ENCODE data around the gene ABHD2.
"Not testable (repeated sequence)": the region's sequence is repeated elsewhere in the genome, so short reads cannot be mapped to it uniquely, and the experiment has no call there.

The ABHD2 gene

GRCh38 chr15:89087830-89088604 lies at the start of gene ABHD2:
TSS of gene ABHD2 (plus strand) at chr15:89088456. CDS start at chr15:89116328, 27,872 bp downstream.
- DNase-seq, result peak; percentile 100

- no peak for DNase-seq
These were observed 49.1 kb upstream of the ABHD2 start for GRCh38 chr15:89039142-89039541.

- no peak for DNase-seq
These were observed 46.7 kb upstream of the ABHD2 start for GRCh38 chr15:89041507-89041906.

GRCh38 chr15:89042387-89042786 lies 45.9 kb upstream of the ABHD2 start:
- DNase-seq, result no peak

- no peak for DNase-seq
These were observed 44.9 kb upstream of the ABHD2 start for GRCh38 chr15:89043031-89044002.

DNA sequence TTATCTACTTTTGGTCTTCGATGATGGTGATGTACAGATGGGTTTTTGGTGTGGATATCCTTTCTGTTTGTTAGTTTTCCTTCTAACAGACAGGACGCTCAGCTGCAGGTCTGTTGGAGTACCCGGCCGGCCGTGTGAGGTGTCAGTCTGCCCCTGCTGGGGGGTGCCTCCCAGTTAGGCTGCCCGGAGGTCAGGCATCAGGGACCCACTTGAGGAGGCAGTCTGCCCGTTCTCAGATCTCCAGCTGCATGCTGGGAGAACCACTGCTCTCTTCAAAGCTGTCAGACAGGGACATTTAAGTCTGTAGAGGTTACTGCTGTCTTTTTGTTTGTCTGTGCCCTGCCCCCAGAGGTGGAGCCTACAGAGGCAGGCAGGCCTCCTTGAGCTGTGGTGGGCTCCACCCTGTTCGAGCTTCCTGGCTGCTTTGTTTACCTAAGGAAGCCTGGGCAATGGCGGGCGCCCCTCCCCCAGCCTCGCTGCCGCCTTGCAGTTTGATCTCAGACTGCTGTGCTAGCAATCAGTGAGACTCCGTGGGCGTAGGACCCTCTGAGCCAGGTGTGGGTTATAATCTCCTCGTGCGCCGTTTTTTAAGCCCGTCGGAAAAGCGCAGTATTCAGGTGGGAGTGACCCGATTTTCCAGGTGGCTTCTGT lies 39.1 kb upstream of the ABHD2 start:
- DNase-seq, result not testable (repeated sequence)

DNA sequence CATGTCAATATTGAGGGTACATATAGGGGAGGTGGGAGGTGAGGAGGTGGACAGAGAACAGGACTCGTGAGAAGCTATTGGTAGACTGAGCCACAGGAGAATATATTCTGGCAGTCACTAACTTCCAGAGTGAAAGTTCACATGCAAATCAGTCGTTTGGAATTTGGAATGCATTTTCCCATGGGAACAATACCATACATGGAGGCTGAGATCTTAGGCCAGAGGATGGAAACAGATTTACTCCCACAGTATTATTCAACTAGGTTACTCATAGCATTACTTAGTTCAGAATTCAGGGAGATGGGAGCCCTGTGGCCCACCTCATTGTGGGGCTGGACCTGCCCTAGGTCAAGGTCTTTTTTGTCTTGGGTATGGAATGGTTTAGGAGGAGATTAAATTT lies 36.4 kb upstream of the ABHD2 start:
- no peak for DNase-seq

DNA sequence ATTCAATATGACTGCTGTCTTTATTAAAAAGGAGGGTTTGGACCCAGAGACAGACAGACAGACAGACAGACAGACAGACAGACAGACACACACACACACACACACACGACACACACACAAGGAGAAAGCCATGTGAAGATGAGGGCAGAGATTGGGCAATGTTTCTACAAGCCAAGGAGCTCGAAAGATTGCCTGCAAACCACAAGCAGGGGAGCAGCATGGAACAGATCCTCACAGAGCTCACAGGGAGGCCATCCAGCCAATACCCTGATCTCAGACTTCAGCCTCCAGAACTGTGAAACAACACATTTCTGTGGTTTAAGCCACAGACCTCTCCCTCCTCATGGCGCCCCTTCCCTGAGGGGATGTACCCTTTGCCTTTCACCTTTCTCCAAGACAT lies 35.8 kb upstream of the ABHD2 start:
- DNase-seq, result no peak

DNA sequence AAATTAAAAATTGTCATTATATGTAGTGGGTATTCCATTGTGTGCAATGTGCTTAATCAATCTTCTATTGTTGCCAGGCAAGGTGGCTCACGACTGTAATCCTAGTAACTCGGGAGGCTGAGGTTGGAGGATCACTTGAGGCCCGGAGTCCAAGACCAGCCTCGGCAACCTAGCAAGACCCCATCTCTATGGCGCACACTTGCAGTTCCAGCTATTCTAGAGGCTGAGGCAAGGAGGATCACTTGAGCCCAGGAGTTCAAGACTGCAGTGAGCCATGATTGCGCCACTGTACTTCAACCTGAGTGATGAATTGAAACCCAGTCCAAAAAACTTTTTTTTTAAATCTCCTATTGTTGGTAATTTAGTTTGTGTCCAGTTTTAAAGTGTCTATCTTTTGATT lies 33.4 kb upstream of the ABHD2 start:
- DNase-seq, result no peak

DNA sequence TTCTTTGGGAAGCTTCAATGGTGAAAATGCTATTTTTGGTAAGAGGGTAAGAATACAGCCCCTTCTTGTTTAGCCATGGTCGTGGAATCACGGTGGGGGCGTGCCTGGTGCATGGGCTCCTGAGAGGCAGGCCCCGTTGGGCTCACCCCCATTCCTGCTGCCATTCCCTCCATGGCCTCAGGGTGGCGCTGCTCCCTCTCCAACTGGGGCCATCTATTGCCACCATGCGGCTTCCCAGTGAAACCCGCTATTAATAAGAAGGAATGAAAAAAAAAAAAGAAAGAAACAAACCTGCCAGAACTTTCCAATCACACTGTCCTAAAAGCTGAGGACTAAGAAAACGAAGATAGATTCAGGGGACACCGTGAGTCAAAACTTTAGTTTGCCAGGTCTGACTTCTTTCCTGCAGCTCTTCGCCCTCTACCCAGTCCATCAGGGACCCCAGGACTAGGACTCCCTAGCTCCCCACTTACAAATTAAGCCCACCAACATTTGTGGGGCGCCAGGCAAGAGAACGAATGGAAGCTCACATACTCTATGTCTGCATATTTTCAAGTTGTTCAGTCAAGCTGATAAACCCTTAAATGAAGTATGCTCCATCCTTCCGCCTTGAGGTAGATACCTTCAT lies 30.6 kb upstream of the ABHD2 start:
- DNase-seq, result peak; percentile 87

DNA sequence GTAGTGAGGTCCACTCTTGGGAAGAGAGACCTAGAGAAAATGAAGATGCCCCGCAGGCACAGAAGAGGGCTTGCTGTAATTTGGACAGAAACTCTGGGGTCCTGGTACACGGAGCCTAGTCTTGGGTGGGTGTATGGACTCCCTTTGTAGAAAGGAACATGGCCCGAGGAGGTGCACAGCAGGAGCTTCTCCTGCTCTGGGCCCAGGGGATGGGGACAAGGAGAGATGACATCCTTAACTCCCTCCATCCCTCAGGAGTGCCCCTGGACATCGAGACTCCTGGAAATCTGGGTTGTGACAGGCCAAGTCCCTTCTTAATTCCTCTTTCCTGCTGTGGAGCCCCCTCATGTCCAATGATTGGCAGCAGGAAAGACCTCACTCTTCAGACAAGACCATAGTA lies 29.9 kb upstream of the ABHD2 start:
- no peak for DNase-seq

GRCh38 chr15:89058876-89059405 lies 29.3 kb upstream of the ABHD2 start:
- no peak for DNase-seq

GRCh38 chr15:89066280-89066679 lies 22.0 kb upstream of the ABHD2 start:
- no peak for DNase-seq

DNA sequence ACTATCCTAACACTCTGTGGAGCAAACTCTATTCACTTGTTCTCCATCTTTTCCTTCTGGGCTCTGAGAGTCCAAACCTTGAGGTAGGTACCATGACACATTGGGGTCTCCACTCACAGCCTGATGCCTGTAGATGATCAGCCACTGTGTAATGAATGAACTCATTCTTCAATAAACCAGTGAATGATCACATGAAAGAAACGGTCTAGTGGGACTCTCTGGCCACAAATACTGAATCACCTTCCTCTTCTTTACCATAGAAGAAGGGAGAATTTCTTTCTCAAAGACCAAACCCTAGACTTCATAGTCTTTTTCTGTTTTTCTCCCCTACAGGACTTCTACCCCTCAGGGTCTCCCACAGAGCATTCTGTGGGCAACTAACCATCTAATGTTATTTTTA lies 20.5 kb upstream of the ABHD2 start:
- no peak for DNase-seq

DNA sequence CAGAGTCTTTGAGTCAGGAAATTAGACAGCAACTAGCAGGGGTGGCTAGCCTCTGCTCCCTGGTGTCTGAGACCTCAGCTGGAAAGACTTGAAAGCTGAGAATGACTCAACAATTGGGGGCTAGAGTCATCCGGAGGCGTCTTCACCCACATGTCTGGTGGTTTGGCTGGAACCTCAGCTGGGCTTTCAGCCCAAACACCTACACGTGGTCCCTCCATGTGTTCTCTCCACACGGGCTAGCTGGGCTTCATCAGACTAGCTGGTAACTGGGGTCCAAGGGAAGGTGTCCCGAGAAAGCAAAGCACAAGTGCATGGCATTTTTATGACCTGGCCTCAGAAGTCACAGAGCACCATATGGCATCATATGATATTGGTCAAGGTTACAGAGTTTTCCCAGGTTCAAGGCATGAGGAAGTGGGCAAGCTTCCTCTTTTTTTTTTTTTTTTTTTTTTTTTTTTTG lies 19.9 kb upstream of the ABHD2 start:
- peak; percentile 72 for DNase-seq

DNA sequence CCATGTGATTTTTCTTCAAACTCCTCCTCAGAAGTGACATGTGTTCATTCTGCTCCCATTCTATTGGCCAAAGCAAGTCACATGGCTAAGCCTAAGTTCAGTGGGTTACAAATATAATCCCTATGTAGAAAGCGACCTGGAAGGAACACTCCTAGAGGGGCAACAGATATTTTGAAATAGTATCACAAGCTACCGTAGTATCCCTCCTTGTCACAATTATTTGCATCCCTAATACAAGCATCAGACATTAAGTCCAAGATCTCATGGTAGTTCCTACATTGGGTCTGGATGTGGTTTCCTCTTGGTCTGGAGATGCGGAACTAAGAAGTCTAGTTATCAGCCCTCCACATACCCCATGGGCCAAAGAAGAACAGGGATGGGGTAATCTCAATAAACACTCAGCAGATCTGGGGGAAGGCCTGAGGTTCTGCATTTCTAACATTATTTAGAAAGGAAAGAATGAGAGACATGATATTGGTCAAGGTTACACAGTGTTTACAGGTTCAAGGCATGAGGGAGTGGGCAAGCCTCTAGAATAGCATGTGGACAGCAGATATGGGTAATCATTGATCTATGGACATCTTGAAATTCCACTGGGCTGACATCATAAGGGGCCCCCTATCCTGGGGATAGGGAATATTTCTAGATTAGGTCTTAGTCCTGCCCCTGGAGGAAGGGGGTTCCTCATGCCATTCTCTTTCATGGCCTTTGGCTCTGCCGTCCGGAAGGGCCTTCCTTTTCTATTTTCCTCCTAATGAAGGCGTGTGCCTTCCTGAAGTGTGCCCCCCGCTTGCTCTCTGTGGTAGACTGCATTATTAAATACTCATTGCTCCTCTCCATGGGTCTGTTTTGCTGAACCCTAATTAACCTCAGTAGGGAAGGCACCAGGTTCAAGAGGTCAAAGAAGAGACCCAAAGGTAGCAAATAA lies 17.8 kb upstream of the ABHD2 start:
- DNase-seq, result peak; percentile 70

- DNase-seq, result peak; percentile 1
These were observed 16.8 kb upstream of the ABHD2 start for GRCh38 chr15:89071471-89071870.

- DNase-seq, result no peak
These were observed 15.9 kb upstream of the ABHD2 start for GRCh38 chr15:89072277-89072869.

DNA sequence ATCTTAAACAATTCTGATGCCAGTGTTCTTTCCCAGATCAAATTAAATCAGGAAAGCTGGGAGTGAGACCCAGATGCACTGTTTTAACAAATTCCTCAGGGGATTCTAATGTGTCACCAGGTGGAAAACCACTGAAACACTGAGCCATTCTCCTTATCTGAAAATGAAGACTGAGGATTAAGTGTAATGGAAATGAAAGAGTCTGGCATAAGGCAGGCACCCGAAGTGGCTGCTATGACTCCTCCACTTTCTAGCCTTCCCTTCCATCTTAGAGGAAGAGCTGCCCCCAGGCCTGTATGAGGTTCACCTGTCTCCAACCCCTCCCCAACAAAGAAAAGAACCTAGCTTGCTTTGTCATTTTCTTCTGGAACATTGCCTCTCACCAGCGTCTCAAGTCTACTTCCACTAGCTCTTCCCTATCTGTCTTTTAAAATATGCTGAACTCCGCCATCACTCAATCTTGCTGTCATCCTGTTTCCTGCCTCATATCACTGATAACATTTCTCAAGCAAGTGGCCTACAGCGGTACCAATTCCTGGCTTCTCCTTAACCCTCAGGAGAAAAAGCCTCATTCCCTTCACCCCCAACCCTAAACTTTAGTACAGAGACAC lies 13.7 kb upstream of the ABHD2 start:
- peak; percentile 62 for DNase-seq

DNA sequence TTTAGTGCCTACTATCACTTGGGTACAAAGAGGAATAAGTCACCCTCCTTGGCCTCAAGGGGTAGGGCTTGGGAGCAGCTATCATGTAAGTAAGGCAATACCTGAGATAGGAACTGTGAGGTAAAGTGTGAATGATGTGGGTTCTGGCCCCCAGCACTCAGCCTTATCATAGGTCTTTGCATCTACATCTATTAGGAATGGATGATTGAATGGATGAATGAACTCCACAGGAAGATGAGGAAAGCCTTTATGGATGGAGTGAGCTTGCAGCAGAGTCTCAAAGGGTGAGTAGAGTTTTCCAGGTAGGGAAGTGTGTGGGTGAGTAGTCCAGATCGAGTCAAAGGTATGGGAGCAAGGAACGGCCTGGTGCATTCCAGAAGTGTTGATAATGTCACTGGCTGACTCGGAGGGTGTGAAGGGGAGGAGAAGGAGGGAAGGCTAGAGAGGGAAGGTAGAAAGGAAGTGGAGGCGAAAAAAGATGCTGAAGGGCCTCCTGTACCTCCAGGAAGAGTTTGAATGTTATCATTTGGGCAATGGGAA lies 13.1 kb upstream of the ABHD2 start:
- DNase-seq, result no peak
